ENCODE data around the gene POLR1G.
A peak's percentile ranks its signal among the peaks of the same experiment; 100 is the strongest.

- TF ChIP-seq CTCF (IDR thresholded peaks at IDR 0.05) (no peak), POLR2A (IDR thresholded peaks at IDR 0.05) (peak in 1 of 2 donors; percentile 48), POLR2AphosphoS5 (IDR thresholded peaks at IDR 0.05) (peak in 2 of 3 donors; percentile 36 to 45), EP300 (IDR thresholded peaks at IDR 0.05) (no peak)
Observed at GRCh38 chr19:45404557-45405434, 1.6 kb upstream of the POLR1G start, which contains the start of gene PPP1R13L.

Data from suprapubic skin (tissue), 4 donors.